ENCODE measurements around the gene HHAT.

DNA sequence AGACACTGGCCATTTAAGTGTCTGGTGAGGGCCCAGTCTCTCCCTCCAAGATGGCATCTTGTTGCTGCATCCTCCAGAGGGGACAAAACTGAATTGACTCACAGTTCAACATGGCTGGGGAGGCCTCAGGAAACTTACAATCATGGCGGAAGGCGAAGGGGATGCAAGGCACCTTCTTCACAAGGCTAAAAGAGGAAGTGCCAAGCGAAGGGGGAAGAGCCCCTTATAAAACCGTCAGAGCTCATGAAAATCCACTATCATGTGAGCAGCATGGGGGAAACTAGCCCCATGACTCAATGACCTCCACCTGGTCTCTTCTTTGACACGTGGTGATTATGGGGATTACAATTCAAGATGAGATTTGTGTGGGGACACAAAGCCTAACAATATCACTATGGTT lies 280.1 kb downstream of the HHAT start:
- no peak for TF ChIP-seq POLR2AphosphoS5 (IDR thresholded peaks at IDR 0.05)
- TF ChIP-seq, protein P1, sequence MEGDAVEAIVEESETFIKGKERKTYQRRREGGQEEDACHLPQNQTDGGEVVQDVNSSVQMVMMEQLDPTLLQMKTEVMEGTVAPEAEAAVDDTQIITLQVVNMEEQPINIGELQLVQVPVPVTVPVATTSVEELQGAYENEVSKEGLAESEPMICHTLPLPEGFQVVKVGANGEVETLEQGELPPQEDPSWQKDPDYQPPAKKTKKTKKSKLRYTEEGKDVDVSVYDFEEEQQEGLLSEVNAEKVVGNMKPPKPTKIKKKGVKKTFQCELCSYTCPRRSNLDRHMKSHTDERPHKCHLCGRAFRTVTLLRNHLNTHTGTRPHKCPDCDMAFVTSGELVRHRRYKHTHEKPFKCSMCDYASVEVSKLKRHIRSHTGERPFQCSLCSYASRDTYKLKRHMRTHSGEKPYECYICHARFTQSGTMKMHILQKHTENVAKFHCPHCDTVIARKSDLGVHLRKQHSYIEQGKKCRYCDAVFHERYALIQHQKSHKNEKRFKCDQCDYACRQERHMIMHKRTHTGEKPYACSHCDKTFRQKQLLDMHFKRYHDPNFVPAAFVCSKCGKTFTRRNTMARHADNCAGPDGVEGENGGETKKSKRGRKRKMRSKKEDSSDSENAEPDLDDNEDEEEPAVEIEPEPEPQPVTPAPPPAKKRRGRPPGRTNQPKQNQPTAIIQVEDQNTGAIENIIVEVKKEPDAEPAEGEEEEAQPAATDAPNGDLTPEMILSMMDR (IDR thresholded peaks at IDR 0.05), result no peak

All from transverse colon (tissue), 4 donors.